BE2C (cell line): ENCODE results near the gene EIF1AD.
A peak's percentile ranks its signal among the peaks of the same experiment; 100 is the strongest.

Experiments
- DNase-seq: peaks from one replicate; pipeline ENCODE4 v3.0.0-alpha.2; 2020
- H3K27me3 ChIP-seq: fragments of 250-450 bp; sonication (Bioruptor Pico); 2 replicates; pipeline ENCODE4 v1.5.1; 2020; ENCODE audit warnings: mild to moderate bottlenecking
- H3K36me3 ChIP-seq: fragments of 250-450 bp; sonication (Bioruptor Pico); 2 replicates; pipeline ENCODE4 v1.5.1; 2020; ENCODE audit warnings: mild to moderate bottlenecking
- H3K4me1 ChIP-seq: fragments of 250-450 bp; sonication (Bioruptor Pico); 2 replicates; pipeline ENCODE4 v1.5.1; 2020
- H3K4me3 ChIP-seq: 2 replicates; pipeline ENCODE4 v1.5.1; 2011; ENCODE audit warnings: low read depth, low read length
- H3K9me3 ChIP-seq: fragments of 250-450 bp; sonication (Bioruptor Pico); 2 replicates; pipeline ENCODE4 v1.5.1; 2020
- CTCF ChIP-seq: IDR thresholded peaks from 2 replicates; pipeline ENCODE4 v1.5.1; 2012; ENCODE audit warnings: mild to moderate bottlenecking, low read depth, low read length

Gene EIF1AD

GRCh38 chr11:66046901-66047300 is 44.9 kb upstream of the EIF1AD start:
- H3K9me3 ChIP-seq, result no peaks in the 10 kb centered on the region
- H3K4me1 ChIP-seq, result peaks cover 6% of the 10 kb centered on the region
- H3K27me3 ChIP-seq, result no peaks in the 10 kb centered on the region
- no peak overlapping the region for H3K4me3 ChIP-seq
- no peak for TF ChIP-seq CTCF
- DNase-seq, result no peak
- no peaks in the 10 kb centered on the region for H3K36me3 ChIP-seq

DNA sequence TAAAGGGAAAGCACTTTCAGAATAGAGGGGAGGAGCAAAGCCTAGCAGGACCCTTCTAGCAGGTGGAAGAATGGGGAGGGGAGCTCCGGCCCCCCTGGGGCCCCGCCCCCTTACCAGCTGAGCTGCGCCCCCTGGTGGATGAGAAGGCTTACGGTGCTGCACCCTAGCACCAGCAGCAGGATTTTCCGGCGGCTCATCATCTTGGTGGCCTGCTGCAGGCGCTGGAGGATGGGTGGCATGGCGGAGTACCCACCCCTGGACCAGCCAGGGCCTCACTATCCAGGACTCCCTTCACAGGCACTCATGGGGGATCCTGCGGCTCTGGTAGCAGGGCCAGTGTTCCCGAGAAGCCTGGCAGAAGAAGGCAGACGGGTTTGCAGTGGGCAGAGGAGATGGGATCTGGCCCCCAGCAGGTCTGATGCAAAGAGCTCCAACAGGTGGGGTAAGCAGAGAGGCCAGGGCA is 43.3 kb upstream of the EIF1AD start:
- no peaks in the 10 kb centered on the region for H3K27me3 ChIP-seq
- peak; percentile 87 for DNase-seq
- no peaks in the 10 kb centered on the region for H3K9me3 ChIP-seq
- peak; percentile 97 for TF ChIP-seq CTCF
- H3K36me3 ChIP-seq, result no peaks in the 10 kb centered on the region
- no peaks in the 10 kb centered on the region for H3K4me1 ChIP-seq
- no peak overlapping the region for H3K4me3 ChIP-seq

- no peaks in the 10 kb centered on the region for H3K36me3 ChIP-seq
- no peak for TF ChIP-seq CTCF
- H3K9me3 ChIP-seq, result no peaks in the 10 kb centered on the region
- DNase-seq, result no peak
- H3K4me1 ChIP-seq, result no peaks in the 10 kb centered on the region
- H3K27me3 ChIP-seq, result no peaks in the 10 kb centered on the region
- H3K4me3 ChIP-seq, result no peak overlapping the region
Measured at GRCh38 chr11:66044757-66045156, 42.8 kb upstream of the EIF1AD start.

- Histone ChIP-seq H3K36me3 (no peaks in the 10 kb centered on the region), H3K27me3 (no peaks in the 10 kb centered on the region), H3K4me3 (no peak overlapping the region), H3K4me1 (no peaks in the 10 kb centered on the region), H3K9me3 (no peaks in the 10 kb centered on the region)
- no peak for DNase-seq
- TF ChIP-seq CTCF, result no peak
Measured at GRCh38 chr11:66042996-66043906, 41.3 kb upstream of the EIF1AD start.

- Histone ChIP-seq H3K27me3 (no peaks in the 10 kb centered on the region), H3K4me3 (no peak overlapping the region), H3K9me3 (no peaks in the 10 kb centered on the region), H3K4me1 (no peaks in the 10 kb centered on the region), H3K36me3 (no peaks in the 10 kb centered on the region)
- no peak for DNase-seq
- no peak for TF ChIP-seq CTCF
Measured at GRCh38 chr11:66042227-66042995, 40.5 kb upstream of the EIF1AD start.
